Pons (tissue), 1 donor: ENCODE results near the gene LCN6.
A peak's percentile ranks its signal among the peaks of the same experiment; 100 is the strongest.
"Not testable (repeated sequence)": the region's sequence is repeated elsewhere in the genome, so short reads cannot be mapped to it uniquely, and the experiment has no call there.

Experiments used
- DNase-seq: peaks from one replicate; pipeline ENCODE4 v3.0.0-alpha.2; 2016; ENCODE audit warnings: low spot score

The LCN6 gene

DNA sequence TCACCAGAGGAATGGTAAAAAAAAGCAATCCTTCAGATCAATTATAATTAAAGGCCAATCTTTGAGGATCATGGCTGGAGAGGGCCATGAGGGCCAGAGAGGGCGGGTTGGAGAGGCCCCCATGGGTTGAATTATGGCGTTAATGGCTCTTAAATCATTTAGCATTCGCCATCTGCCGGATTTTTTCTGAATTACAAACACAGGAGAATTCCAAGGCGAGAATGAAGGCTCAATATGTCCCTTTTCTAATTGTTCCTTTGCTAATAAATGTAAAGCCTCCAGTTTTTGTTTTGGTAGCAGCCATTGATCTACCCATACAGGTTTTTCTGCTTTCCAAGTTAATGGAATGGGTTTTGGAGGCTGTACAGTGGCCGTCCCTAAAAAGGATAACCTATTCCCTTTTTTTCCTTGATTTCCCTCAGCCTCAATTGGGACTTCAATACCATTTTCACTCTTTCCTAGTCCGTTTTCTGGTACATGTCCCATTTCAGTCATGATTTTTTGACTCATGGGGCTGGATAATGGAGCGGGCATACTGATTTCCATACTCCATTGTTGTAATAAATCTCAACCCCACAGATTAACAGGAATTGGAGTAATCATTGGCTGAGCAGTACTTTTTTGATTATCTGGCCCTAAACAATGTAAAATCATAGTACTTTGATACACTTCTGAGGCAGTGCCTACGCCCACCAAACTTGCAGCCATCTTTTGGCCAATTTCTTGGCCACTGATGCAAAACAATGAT, 36.1 kb upstream of the LCN6 start:
- DNase-seq = peak; percentile 65

DNA sequence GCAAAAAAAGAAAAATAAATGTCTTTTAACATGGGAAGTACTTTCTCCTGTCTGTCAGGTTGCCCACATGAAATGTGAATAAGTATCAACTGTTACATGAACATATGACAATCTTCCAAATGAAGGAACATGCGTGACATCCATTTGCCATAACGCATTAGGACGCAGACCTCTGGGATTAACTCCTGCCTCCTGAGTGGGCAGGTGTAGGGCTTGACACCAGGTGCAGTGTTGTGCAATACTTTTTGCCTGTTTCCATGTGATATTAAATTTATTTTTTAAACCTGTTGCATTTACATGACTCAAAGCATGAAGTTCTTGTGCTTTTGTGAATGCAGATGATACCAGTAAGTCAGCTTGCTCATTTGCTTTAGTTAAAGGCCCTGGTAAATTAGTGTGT, 34.1 kb upstream of the LCN6 start:
- no peak for DNase-seq

DNA sequence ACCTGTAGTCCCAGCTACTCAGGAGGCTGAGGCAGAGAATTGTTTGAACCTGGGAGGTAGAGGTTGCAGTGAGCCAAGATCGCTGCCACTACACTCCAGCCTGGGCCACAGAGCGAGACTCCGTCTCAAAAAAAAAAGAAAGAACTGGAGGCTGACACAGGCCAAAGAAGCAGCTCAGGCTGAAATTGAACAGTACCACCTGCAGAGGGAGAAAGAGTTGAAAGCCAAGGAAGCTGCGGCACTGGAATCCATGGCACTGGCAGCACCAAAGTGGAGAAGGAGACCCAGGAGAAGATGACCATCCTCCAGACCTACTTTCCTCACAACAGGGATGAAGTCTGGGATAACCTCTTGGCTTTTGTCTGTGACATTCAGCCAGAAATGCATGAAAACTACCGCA, 31.5 kb upstream of the LCN6 start:
- no peak for DNase-seq

DNA sequence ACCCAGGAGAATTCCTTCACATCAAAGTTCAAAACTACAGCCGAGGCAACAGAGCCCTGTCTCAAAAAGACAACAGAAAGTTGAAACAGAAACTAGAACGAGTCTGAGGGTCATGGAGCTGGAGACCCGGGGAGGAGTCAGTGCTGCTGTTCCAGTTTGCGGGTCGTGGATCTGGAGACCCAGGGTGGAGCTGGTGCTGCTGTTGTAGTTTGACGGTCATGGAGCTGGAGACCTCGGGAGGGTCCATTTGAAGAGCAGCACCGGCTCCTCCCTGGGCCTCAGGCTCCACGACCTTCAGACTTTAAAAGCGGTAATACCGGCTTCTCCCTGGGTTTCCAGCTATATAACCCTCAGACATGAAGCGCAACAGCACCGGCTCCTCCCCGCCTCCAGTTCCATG, 29.0 kb upstream of the LCN6 start:
- no peak for DNase-seq

DNA sequence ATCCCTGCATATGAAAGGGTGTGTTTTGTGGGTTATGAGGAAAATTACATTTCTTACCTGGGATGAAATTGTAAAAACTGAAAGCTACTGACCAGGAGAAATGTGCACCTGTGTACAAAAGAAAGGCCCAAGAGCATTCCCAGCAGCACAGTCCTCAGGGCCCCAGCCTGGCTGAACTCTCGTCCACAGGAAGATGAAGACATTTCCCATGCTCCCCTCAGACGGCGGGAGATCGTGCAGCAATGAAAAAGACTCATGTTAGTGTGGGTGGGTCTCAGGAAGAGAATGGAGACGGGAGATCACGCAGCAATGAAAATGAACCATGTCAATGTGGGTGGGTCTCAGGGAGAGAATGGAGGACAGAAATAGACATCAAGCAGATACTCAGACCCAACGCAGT, 28.6 kb upstream of the LCN6 start:
- DNase-seq = no peak

DNA sequence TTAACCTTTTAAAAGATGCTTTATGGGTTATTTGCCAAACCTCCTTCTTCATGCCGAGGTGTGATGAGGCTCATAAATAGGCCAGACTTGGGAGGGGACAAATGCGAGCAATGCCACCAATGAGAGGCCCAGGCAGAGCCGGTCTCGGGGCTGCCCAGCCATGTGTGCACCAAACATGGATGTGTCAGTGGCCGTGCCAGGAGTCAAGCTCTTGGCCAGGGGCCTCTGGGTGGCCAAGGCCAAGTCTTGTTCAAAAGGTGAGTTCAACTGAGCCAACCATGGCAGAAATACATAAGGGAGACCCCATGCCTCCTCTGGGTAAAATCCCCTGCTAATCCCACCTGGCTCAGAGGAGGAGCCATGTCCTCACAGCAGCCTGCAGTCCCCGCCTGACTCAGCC, 26.9 kb upstream of the LCN6 start:
- no peak for DNase-seq

DNA sequence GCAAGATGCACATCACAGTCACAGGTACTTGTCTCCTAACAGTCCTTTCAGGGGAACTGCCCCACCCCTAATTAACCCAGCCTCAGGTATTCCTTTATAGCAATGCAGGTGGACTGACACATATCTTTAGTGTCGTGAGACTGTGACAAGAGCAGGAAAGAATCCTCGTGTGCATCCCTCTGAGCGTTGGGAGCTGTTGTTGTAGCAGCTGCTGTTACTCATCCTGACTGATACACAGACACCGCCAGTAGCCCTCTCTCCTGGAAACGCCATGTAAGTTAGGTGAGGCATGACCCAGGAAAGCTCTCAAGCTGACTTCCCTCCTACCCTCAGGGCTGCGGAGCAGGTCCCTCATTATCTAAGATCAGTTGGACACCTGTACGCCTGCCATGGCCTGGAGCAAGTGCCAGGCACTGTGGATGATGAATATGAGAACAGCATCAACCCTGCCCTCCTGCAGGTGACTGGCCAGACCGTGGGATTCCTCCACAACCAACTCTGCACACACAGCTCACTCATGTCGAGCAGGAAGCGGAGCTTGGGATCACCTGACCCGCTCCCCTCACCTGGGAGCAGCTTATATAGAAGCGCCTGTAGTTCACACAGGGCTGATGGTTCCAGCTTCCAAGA, 26.2 kb upstream of the LCN6 start:
- no peak for DNase-seq

DNA sequence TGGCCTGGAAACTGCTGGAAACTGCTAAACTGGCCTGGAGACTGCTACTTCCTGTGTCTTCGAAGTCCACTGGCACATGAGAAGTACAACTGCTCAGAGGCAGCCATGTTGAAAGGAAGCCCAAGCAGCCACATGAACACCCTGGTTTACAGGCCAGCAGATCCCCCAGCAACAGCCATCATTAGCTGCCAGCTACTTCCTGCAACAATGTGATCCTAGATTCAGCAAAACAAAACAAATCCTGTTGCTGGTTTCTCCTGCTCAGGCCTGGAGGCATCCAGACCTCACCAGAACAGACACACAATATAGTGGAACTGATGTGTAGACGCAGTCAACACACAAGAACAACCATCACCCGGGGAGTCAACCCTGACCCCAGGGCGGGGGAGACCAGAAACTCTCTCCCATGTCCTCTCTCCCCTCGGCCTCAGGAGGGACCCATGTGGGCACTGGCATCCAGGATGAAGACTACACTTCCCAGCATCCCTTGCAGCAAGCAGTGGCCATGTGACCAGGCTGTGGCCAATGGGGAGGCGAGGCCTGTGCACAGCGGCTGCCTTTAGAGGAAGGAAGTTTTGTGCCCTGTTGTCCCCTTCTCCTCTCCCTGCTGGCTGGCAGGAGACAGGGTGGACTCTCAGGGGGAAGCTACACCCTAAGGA, 25.2 kb upstream of the LCN6 start:
- no peak for DNase-seq

DNA sequence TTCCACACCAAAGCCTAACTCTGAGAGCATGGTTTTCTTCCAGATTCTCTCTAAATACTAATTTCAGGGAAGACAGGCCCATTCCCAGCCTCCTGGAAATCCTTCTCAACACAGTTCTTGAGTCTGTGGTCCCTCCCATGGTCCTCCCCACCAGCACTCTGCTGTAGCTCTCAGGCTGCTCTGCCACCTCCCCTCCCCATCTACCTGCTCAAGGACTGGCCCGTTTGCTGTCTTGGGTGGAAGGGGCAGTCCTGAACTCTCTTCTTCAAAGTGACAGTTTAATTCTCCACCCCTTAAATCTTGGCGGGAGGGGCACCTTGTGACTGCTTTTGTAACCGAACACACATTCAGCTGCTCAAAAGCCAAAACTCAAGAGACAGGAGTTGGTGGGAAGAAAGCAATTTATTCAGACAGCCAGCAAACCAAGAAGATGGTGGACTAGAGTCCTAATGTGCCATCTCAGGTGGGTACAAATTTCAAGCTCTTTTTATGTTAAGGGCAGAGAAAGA, 23.6 kb upstream of the LCN6 start:
- DNase-seq = no peak

DNA sequence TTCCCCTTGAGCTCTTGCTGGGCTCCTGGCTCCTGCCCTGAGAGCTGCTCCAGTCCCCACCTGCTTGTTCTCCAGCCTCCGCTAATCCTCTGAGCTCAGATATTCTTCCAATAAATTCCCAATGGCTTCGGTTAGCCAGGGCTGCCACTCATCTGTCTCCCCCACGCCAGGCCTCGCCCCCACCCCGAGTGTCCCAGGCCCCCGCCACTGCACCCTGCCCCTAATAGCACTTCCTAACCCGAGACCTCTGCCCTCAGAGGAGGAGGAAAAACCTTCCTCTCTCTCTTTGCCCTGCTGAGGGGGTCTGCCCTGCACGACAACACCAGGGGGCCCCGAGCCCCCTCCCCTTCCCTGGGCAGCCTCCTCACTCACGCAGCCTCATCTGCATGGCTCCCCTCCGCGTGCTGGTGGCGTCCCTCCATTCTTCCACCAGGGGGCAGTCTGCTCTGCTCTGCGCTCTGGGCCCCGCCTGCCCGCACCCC, 21.4 kb upstream of the LCN6 start:
- DNase-seq = no peak

DNA sequence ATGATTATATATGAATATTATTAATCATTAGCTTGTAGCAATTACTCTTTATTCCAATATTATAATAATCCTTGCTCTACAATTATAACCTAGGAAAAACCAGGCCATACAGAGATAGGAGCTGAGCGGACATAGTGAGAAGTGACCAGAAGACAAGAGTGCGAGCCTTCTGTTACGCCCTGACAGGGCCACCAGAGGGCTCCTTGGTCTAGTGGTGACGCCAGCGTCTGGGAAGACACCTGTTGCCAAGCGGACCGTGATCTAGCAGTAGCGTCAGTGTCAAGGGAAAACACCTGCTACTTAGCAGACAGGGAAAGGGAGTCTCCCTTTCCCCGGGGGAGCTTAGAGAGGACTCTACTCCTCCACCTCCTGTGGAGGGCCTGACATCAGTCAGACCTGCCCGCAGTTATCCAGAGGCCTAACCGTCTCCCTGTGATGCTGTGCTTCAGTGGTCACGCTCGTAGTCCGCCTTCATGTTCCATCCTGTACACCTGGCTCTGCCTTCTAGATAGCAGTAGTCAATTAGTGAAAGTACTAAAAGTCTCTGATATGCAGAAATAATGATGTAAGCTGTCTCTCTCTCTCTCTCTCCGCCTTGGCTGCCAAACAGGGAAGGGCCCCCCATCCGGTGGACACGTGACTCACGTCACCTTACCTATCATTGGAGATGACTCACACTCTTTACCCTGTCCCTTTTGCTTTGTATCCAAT, 18.2 kb upstream of the LCN6 start:
- peak; percentile 65 for DNase-seq

DNA sequence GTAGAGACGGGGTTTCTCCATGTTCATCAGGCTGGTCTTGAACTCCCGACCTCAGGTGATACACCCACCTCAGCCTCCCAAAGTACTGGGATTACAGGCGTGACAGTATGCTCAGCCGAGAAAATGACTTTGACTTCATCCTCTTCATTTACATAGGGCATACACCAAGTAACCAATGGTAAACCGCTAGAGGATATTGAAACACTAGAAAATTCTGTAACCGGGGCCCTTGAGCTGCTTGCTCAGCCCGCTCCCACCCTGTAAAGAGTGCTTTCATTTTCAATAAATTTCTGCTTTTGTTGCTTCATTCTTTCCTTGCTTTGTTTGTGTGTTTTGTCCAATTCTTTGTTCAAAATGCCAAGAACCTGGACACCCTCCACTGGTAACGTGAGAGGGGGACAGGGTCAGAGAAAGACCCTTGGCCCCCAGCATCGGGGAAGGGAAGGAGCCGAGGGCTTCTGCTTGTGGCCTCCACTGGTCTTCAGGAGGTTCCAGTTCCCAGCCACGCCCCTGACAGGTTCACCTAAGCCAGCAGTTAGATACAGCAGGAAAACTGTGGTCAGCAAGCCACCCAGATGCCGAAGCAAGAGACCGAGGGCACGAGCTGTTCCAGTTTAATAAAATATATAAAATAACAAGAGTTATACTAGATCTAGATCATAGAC, 17.6 kb upstream of the LCN6 start:
- not testable (repeated sequence) for DNase-seq

DNA sequence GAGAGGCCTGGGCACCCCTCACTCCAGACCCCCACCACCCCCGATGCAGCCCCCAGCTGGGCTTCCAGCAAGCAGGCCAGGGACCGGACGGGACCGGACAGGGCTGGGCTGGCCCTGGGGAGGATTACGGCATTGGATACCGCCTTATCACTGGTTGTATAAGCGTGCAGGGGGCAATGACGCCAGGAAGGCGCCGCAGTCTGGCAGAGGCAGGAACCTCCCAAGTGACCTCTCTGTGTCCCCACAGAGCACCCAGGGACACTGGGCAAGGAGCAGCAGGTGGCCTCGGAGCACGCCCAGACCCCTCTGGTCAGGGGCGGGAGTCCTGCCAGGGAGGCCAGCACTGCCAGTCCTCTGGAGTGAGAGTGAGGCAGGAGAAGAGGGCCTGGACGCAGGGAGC, 16.7 kb upstream of the LCN6 start:
- no peak for DNase-seq

DNA sequence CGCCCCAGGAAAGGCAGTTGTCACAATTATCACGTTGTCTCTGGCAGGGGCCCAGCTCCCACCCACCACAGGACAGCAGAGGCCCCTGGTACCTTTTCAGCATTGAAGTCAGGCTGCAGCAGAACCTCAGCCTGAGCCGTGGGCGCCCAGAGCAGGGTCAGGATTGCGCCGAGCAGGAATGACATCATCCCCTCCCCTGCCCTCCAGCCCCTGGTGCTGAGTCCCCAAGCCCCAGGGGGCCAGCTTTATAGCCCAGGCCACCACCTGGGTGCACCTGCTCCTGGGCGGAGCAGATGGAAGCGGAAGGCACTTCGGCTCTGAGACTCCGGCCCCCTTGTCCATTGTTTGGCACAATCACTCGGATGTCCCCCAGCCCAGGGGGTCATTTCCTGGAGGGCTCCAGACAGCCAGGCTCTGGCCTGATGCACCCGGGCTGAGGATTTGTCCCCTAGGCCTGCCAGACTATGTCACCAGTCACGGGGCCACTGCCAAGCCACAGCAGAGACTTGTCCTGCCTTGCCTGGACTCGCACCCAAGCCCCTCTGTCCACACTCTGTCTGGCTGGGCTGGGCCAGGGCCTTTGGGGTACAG, 16.1 kb upstream of the LCN6 start, which contains the start of gene LCN15:
Gene LCN15 (minus strand): TSS at position 218 of the 591 bp plus-strand sequence. CDS start 30 bp downstream, at position 188.
- DNase-seq = no peak

DNA sequence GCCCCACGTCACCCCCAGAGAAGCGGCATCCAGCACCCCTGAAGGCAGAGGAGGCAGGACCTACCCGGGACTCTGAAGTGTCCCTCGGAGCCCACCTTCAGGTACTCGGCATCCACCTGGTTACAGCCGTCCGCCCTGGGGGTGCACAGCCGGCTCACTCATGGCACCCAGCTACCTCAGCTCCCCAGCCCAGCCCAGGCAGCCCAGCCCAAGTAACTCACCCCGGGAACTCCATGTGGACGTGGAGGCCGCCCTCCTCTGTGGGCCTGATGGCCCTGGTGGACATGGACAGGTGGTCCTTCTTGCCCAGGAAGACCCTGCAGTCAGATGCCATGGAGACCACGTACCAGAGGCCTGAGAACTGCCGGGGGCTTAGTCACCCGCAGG, 15.3 kb upstream of the LCN6 start:
- DNase-seq = no peak

DNA sequence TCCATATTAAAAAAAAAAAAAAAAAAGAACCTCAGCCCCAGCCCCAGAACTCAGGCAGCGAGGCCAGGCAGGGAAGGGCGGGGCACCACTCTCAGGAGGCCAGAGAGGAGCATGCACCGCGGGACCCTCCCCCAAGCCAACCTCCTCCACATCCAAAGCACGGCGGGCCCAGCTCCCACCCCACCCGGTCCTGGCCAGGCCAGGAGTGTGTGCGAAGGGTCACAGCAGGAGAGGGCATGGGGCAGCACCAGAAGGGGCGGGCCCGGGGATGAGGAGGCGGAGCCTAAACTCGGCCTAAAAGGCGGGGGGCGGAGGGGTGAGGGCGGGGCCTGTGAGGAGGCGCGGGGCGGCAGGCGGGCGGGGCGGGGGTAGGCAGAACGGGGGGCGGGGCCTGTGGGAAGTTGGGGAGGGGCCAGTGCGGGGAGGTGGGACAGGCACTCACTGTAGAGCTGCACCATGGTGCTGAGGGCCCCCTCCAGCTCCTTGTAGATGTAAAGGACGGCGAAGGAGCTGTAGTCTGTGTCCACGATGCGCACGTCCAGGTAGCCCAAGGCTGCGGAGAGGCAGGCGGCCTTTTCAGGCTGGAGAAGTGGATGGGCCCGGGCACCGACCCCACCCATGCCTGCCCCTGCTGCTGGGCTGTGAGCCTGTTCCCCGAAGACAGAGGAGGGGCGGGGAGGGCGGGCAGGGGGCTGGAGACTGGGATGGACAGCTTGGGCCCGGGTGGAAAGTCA, 14.8 kb upstream of the LCN6 start:
- no peak for DNase-seq

DNA sequence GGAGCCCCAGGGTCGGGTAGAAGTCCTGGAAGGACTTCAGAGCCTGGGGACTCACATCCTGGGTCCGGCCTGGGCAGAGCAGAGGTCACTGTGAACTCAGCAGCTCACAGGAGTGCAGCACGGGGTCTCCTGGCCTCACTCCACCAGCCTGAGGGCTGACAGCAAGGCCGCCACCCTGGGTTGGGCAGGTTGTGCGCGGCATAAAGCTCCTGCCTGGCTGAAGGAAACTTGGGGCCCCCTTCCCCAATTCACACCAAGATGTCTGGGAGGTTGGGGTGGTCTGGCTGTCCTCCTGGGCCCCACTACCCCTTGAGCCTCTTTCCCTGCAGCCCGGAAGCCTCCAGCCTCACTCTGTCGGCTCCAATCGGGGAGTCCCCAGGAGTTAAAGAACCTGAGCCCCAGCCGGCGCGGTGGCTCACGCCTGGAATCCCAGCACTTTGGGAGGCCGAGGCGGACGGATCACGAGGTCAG, 13.9 kb upstream of the LCN6 start:
- DNase-seq = no peak

DNA sequence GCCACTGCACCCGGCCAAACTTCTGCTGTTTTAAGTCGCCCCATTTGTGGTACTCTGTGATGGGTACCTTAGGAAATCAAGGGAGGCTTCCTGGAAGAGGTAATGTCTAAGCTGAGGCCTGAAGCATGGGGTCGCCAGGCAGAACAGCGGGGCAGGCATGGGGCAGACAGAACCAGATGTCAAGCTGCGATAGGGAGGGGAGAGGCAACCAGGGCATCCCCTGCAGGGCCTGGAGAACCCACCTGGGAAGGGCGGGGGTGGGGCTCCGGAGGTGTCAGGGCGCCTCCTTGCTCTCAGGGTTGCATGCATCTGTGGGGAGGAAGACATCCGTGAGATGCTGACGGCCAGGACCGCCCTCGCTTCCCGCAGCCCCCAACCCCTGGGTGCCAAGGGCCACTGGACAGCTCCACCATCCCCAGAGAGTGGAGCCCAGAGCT, 13.2 kb upstream of the LCN6 start:
- DNase-seq = no peak

DNA sequence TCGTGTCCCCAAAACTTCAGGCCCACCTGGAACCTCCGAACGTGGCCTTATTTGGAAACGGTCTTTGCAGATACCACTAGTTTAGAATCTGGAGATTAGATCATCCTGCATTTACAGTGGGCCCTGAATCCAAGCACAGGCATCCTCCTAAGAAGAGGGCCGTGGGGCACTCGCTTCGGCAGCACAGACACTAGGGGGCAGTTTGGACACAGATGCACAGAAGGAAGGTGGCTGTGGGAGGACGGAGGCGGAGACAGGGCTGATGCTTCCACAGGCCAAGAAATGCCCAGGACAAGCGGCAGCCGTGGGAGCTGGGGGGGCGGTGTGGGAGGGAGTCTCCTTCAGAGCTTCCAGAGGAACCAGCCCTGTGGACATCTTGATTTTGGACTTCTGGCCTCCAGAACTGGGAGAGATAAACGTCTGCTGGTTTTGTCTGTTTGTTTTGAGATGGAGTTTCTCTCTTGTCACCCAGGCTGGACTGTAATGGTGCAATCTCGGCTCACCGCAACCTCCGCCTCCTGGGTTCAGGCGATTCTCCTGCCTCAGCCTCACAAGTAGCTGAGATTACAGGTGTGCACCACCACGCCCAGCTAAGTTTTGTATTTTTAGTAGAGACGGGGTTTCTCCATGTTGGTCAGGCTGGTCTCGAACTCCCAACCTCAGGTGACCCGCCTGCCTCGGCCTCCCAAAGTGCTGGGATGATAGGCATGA, 12.7 kb upstream of the LCN6 start:
- DNase-seq = peak; percentile 65

DNA sequence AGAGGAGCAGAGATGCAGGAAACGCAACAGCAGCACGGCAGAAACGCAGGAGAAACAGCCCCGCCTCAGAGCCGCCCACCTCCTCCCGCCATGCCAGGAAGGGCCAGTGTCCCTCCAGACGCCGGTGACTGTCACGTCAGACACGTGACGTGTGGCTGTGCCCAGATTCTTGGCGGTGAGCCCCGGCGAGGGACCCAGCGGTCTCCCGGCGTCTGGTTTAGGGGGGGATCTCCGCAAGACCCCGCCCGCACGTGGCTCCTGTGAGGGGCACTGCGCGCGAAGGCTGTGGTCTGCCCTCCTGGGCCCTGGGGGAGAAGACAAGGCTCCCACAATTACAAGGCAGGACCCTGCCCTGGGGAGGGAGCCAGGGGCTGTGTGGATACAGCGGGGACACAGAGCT, 12.1 kb upstream of the LCN6 start:
- DNase-seq = no peak
